Pulmonary artery endothelial cell (primary cell): ENCODE results near the gene CPEB2. TPM values are rescaled to one million over a fixed set of nuclear protein-coding genes. Genes with fewer than 3 reads are reported as not detected.
"Not testable (repeated sequence)": the region's sequence is repeated elsewhere in the genome, so short reads cannot be mapped to it uniquely, and the experiment has no call there.

Source experiments
- DNase-seq: peaks from one replicate; pipeline ENCODE4 v3.0.0-alpha.2; 2011; ENCODE audit warnings: low read depth, low spot score
- total RNA-seq: library from RNA; depleted of rRNA; stranded (reverse); fragments of >200 nt; gene quantifications from 2 replicates; pipeline ENCODE4 v1.2.3, GENCODE V29; 2014

The CPEB2 gene
- total RNA-seq, 1 donor from 2014 or later, result 5.4 TPM

DNA sequence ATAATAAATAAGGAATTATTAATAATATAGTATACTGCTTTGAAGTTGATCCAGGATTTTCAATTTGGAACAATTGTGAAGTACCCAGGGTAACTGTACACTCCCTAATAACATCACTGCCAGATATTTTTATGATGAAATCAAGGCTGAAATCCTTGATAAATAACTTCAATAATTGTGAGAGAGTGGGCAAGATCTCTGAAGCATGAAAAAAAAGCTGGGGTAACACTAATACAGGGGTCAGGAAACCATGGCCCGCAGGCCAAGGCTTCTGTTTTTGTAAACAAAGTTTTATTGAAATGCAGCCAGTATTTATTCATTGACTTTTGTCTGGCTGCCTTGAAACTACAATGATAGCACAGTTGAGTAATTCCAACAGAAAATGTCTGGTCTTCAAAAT, 41.6 kb downstream of the CPEB2 start:
- no peak for DNase-seq

DNA sequence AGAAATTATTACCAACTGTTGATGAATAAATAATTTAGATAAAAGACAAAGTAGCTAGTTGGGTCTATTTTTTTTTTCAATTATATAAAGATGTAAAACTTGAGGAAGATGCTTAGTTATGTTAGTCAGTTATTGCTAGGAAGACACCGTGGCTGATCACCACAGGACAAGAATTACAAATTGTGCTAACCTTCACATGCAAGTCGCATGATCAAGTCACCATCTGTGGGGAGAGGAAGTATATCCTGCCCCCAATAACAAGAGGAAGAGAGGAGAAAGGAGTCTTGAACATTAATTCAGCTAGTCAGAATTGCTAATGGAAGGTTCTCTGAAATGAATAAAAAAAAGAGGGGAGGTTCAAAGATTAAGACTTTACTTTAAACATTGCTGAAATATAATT, 52.3 kb downstream of the CPEB2 start:
- DNase-seq, result no peak

DNA sequence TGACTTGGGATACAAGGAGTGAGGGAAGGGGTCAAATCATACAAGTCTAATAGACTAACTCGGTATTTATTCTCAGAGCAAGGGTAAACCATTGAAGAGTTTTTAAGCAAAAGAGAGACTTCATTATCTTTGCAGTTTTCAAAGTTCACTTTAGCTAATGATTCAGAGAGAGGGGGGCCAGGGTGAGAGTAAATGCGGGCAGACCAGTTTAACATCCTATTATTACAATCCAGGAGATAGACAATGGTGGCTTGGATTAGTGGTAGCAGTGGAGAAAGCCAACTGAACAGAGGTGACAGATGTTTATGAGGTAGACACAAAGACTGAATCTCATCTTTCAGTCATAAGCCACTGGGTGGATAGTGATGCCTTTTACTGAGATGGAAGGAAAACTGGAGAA, 57.9 kb downstream of the CPEB2 start:
- no peak for DNase-seq

DNA sequence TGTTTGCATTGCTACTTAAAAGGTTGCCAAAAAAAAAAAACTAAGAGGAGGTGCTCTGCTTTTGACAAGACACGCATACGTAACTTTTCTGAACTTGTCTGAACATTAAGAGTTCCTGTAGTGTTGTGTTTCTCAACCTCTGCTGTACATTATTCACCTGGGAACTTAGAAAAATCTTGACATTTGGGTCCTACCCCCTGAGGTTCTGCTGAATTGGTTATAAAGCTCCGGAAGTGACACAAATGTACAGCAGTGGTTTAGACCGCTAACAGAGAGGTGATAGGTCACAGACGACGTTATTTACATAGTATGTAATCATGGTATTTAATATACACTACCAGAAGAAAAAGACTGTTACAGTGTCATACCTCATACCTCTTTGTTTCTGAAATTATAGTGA, 61.1 kb downstream of the CPEB2 start:
- no peak for DNase-seq

DNA sequence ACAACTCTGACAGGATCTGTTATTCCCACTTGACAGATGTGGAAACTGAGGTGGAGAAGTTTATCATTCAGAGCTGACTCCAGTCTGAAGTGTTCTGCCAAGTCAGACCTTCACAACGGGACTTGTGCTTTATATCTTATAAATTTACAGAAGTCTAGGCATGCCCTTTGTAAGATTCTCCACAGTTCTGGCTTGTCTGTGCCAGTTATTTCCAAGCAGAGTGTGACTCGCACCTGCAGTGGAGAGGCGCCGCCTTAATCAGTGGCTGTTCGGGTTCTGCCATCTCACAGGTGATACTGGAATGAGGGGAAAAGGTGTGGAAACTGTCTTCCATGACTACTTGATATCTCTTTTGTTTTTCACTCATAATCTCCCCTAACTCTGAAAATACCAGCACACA, 63.2 kb downstream of the CPEB2 start:
- no peak for DNase-seq

DNA sequence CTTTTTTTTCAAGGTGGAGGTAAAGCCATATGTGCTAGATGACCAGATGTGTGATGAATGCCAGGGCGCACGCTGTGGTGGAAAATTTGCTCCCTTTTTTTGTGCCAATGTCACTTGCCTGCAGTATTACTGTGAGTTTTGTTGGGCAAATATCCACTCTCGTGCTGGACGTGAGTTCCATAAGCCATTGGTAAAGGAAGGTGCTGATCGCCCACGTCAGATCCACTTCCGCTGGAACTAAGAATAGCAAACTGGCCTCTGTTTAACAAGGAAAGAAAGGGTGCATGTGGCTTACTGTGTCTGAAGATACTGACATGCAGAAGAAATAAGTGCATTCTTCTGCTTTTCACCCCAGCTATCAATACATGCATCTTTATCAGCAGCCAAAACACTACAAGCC, 63.9 kb downstream of the CPEB2 start:
- no peak for DNase-seq

DNA sequence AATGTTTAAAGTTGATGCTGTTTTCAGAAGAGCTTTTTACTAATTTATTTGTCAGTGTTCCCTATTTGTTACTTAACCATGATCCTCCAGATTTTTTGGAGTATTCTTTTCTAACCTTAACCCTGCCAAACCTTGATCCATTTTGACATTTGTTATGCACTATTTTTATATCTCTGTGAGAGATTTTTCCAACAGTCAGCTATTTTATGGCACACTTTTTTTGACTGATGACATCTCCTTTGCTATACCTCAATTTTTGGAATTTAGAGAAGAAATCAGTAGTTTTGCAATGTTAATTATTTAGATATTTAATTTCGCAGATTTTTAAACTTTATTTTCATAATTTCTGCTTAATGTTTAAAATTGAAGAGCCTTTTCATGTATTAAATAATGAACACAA, 66.0 kb downstream of the CPEB2 start:
- no peak for DNase-seq

DNA sequence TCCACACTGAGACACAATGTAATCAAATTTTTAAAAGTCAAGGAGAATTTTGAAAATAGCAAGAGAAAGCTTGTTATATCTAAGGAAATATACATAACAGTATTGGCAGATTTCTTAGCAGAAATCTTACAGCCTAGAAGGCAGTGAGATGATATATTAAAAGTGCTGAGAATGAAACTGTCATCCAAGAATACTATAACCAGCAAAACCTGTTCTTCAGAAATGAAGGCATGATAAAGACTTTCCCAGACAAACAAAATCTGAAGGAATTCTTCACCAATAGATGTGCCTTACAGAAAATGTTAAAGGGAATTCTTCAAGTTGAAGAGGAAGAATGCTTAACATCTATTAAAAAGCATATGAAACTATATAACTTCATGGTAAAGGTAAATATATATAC, 73.6 kb downstream of the CPEB2 start:
- DNase-seq, result no peak

DNA sequence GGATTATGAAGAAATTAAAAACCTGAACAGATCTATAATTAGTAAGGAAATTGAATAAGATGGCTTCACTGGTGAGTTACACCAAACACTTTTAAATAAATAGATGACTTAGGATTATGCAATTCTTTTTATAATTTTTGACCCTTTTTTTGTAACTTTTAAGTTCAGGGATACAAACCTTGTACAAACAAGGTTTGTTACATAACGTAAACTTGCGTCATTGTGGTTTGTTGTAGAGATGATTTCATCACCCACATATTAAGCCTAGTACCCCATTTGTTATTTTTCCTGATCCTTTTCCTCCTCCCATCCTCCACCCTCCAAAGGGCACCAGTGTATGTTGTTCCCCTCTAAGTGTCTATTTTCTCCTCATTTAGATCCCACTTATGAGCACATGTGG, 75.7 kb downstream of the CPEB2 start:
- DNase-seq, result no peak

DNA sequence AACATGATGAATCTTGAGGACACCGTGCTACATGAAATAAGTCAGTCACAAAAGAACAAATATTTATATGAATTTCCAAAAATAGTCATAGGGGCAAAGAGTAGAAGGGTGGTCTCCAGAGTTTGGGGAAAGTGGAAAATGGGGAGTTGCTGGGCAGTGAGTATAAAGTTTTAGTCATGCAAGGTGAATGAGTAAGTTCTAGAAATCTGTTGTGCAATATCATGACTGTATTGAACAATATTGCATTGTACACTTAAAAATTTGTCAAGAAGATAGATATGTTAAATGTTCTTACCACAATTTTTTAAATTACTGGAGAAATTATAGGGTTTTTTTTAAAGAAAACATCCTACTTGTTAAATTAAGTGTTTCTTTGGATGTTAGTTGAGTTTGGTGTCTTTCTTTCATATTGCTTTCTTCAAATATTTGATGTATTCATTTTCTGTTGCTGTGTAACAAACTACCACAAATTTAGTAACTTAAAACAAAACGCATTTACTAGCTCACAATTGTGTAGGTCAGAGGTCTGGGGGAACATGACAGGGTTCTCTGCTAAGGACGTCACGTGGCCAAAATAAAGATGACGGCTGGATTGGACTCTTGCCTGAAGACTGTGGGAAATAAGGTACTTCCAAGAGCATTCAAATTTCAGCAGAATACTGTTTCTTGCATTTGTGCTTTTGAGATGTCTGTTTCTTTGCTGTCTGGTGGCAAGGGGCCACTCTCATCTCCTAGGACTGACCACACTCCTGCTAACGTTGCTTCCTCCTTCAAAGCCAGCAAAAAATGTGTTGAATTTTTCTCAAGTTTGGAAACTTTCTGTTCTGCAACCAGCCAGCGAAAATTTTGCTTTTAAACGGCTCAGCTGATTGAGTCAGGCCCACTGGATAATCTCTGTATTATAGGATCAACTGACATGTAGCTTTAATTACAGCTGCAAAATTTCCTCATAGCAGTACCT, 76.7 kb downstream of the CPEB2 start:
- no peak for DNase-seq

DNA sequence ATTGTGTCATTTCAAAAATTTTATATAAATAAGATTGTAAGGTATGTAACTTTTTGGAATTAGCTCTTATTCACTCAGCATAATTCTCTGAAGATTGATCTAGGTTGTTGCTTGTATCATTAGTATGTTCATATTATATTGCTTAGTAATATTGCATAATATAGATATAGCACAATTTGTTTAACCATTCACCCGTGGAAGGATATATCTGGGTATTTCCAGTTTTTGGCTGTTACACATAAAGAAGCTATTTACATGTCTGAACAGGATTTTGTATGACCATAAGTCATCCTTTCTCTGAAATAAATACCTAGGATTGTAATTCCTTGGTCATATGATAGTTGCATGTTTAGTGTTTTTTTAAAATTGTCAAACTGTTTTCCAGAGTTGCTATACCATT, 82.5 kb downstream of the CPEB2 start:
- DNase-seq, result no peak

DNA sequence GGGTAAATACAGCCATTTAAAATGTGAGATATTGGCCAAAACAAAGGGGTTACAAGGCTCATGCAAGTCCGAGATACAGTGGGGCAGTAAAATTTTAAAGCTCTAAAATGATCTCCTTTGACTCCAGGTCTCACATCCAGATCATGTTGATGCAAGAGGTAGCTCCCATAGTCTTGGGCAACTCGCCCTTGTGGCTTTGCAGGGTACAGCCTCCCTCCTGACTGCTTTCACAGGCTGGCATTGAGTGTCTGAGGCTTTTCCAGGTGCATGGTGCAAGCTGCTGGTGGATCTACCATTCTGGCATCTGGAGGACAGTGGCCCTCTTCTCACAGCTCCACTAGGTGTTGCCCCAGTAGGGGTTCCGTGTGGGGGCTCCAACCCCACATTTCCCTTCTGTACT, 83.5 kb downstream of the CPEB2 start:
- DNase-seq, result not testable (repeated sequence)

DNA sequence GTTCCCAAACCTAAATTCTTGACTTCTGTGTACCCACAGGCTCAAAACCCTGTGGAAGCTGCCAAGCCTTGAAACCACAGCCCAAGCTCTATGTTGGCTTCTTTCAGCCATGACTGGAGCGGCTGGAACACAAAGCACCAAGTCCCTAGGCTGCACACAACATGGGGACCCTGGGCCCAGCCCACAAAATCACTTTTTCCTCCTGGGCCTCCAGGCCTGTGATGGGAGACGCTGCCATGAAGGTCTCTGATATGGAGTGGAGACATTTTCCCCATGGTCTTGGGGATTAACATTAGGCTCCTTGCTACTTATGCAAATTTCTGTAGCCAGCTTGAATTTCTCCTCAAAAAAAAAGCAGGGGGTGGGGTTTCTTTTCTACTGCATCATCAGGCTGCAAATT, 84.0 kb downstream of the CPEB2 start:
- DNase-seq, result not testable (repeated sequence)

DNA sequence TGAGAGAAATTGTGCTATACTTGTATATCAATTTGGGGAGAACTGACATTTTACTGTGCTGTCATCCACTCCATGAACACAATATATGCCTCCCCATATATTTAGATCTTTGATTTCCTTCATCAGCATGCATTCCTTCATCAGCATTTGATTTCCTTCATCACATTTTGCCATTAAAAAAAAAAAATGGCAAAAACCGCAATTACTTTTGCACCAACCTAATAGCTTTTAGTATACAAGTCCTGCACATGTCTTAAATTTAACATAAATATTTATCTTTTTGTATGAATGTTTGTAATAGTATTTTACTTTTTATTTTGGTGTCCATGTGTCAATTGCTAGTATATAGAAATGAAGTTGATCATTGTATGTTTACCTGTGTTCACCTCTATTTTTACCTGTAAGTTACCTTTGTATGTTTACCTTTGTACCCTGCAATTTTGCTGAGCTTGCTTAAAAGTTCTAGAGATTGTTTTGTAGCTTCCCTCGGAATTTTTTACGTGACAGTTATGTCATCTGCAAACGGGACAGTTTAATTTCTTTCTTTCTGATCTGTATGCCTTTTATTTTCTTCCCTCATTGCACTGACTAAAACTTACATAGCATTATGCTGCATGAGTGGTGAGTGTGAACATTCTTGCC, 86.2 kb downstream of the CPEB2 start:
- DNase-seq, result no peak

DNA sequence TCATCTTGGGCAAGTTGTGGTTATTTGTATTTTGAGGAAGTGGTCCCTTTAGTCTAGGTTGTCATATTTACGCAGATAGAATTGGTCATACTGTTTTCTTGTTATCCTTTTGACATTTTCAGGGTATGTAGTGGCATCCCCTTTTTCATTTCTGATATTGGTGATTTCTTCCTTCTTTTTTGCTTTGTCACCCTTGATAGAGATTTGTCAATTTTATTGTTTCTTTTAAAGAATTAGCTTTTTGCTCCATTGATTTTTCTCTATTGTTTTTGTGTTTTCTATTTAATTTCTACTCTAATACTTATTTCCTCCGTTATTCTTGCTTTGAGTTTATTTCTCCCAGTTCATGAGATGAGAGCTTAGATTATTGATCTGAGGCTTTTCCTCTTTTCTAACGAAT, 87.7 kb downstream of the CPEB2 start:
- no peak for DNase-seq

DNA sequence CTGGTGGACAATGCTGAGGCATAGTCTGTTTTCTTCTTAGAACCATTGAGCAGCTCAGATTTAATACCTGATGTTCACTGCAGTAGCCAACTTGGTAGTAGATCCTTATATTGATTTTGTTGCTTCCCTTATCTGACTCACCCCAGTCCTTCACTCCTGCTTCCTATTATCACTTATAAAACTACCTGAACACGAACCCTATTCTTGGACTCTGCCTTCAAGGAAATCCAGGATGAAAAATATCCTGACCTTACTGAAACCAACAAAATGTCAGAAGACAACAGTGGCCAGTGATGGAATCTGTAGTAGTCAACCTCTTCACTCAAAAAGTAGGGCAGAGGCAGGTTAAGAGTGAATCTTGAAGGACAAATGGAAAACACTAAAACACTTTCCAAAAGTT, 98.1 kb downstream of the CPEB2 start:
- DNase-seq, result no peak

DNA sequence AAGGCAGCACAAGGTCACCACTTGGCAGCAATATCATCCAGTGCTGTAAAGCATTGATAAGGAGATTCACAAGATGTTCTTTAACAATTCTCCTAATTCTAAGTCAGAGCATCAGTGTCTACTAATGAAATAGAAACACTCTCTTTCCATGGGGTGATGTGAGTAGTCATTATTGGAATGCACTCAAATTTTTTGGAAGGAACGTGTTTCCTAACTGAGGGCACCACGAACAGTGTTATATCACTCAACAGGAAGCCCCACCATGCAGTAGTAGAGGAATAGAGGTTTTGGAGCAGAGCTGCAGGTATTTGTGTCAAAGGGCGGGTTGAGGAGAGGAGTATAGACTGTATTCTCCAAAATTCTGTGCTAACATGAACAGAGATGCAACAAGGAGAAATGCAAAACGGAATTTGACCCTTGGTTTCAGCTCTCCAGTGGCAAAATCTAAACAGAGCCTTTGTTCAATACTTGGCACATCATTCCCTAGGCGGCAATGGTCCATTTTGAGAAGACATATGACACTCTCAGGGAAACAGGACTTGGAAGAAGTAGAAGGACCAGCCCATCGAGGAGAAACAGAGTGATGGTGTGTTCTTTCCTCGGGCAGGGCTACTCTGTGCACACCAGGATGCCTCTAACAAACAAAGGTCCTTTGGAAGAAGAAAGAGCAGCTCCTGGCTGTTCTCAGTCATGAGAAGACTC, 98.9 kb downstream of the CPEB2 start:
- no peak for DNase-seq

DNA sequence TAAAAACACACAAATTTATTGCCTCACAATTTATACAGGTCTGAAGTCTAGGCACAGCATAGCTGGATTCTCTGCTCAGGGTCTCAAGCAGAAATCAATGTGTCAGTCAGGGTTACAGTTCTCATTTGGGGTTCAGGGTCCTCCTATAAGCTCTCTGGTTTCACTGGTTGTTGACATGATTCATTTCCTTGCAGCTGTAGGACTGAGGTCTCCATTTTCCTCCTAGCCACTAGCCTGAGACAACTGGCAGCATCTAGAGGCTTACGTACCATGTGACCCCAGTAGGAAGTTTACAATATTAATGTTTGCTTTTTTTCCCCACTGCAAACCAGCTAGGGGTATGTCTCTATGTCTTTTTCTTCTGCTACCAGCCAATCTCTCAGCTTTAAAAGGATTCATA, 102.5 kb downstream of the CPEB2 start:
- no peak for DNase-seq

DNA sequence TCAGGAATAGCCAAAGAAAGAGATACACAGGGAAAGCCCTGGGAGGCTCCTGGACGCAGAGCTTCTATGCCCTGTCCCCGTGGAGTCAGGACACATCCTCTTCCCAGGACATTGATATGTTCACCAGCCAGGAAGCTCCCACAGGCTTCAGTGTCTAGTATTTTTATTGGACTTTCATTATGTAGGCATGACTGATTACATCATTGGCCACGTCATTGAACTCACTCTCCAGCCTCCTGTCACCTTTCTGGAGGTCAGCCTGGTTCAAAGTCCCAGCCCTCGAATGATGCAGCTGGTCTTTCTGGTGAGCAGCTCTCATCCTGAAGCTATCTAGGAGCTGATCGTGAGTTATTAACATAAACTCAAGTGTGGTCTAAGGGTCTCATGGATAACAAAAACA, 104.1 kb downstream of the CPEB2 start:
- no peak for DNase-seq

DNA sequence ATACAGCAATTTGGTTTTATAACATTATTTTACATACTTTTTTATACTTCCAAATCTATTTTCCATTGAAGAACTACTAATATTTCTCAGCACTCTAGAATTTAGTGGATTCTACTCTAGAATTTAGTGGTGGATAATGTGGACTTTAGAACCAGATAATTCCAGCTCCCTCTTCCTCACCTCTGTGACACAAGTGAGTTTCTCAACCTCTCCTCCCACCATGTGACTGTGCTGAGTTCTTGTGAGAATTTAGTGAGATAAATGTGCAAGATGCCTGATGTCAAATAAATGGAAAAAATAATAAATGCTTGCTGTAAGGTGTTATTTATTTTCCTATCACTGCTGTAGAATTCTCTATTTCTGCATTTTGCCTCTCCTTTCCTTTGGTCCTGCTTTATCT, 107.3 kb downstream of the CPEB2 start:
- DNase-seq, result no peak

DNA sequence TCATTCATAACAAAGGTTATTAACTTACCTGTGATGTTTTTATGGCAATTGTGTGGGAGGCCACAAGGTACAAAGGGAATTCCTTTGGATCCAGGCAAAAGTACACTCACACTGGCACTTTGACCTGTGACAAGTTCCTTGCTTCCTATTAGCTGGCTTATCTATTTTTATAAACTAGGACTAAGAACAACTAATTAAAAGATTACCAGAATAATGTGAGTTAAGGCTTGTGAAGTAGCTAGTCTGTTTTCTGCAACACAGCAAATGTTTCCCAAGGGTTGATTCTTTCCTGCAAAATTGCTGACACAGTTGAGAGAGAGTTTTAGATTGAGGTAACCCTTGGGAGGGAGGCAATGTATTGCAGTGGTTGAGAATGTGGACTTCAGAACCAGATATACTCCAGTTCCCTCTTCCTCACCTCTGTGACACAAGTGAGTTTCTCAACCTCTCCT, 107.9 kb downstream of the CPEB2 start:
- no peak for DNase-seq

DNA sequence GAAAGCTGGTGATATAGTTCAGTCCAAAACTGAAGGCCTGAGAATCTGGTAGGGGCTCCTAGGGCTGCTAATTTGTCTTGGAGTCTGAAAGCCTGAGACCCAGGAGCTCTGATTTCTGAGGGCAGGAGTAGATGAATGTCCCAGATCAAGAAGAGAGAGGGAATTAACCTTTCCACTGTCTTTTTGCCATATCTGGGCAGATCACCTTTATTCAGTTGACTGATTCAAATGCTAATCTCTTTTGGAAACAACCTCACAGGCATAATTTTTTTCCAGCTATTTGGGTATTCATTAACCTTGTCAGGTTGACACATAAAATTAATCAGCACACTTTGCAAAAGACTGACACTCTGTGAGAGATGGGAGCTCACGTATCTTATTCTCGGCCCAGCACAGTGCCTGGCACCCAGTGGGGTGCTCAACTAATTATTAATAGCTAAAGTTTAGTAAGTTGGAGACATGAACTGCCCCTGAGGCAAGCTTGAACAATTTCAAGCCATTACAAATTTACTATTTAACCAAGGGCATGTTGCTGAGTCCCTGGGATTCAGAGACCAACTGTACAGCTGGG, 114.3 kb downstream of the CPEB2 start:
- no peak for DNase-seq
